ENCODE results near the gene RCL1.
"Not testable (repeated sequence)": the region's sequence is repeated elsewhere in the genome, so short reads cannot be mapped to it uniquely, and the experiment has no call there.

The RCL1 gene

GRCh38 chr9:4792572-4793458, at the start of gene RCL1:
RCL1 (plus strand) TSS chr9:4792944; CDS start chr9:4793092, 148 bp downstream.
- Histone ChIP-seq H3K9me3 (ENCODE audit: insufficient read depth, low read length) (peaks cover 11% of the 10 kb centered on the region; the same call in 1 of the 2 replicates), H3K4me3 (ENCODE audit: insufficient read length, low read depth) (peak within 1 kb of the TSS; percentile 93), H3K9ac (ENCODE audit: insufficient read length, low read depth) (peak within 1 kb of the TSS; percentile 95), H3K27me3 (ENCODE audit: insufficient read depth, insufficient read length) (peaks cover 4% of the 10 kb centered on the region), H3K4me1 (ENCODE audit: insufficient read depth, insufficient read length) (peaks cover 3% of the 10 kb centered on the region), H3K36me3 (ENCODE audit: insufficient read depth, insufficient read length, low read length) (peaks cover 4% of the 10 kb centered on the region)
- peak; percentile 95 for DNase-seq (ENCODE audit: low read depth, low spot score)
- TF ChIP-seq ZNF274 (IDR thresholded peaks at IDR 0.05; ENCODE audit: low read depth, low read length) = no peak
- TF ChIP-seq YY1 (IDR thresholded peaks at IDR 0.05; ENCODE audit: insufficient read depth, insufficient read length) = no peak
- no peak for TF ChIP-seq SUZ12 (IDR thresholded peaks at IDR 0.05; ENCODE audit: extremely low read depth, insufficient read depth, insufficient read length)

- Histone ChIP-seq H3K36me3 (ENCODE audit: insufficient read depth, insufficient read length, low read length) (no peaks in the 10 kb centered on the region), H3K4me3 (ENCODE audit: insufficient read length, low read depth) (no peak overlapping the region), H3K9me3 (ENCODE audit: insufficient read depth, low read length) (no peaks in the 10 kb centered on the region), H3K4me1 (ENCODE audit: insufficient read depth, insufficient read length) (peaks cover 7% of the 10 kb centered on the region), H3K27me3 (ENCODE audit: insufficient read depth, insufficient read length) (no peaks in the 10 kb centered on the region), H3K9ac (ENCODE audit: insufficient read length, low read depth) (no peak overlapping the region)
- TF ChIP-seq YY1 (IDR thresholded peaks at IDR 0.05; ENCODE audit: insufficient read depth, insufficient read length) (no peak), ZNF274 (IDR thresholded peaks at IDR 0.05; ENCODE audit: low read depth, low read length) (no peak), SUZ12 (IDR thresholded peaks at IDR 0.05; ENCODE audit: extremely low read depth, insufficient read depth, insufficient read length) (no peak)
- DNase-seq (ENCODE audit: low read depth, low spot score) = no peak
Observed at GRCh38 chr9:4743131-4743875, 49.4 kb upstream of the RCL1 start.

- TF ChIP-seq SUZ12 (IDR thresholded peaks at IDR 0.05; ENCODE audit: extremely low read depth, insufficient read depth, insufficient read length) = no peak
- no peak for TF ChIP-seq YY1 (IDR thresholded peaks at IDR 0.05; ENCODE audit: insufficient read depth, insufficient read length)
- no peaks in the 10 kb centered on the region for H3K27me3 ChIP-seq (ENCODE audit: insufficient read depth, insufficient read length)
- no peaks in the 10 kb centered on the region for H3K4me1 ChIP-seq (ENCODE audit: insufficient read depth, insufficient read length)
- no peaks in the 10 kb centered on the region; the same call in 1 of the 2 replicates for H3K9me3 ChIP-seq (ENCODE audit: insufficient read depth, low read length)
- H3K9ac ChIP-seq (ENCODE audit: insufficient read length, low read depth) = no peak overlapping the region
- H3K36me3 ChIP-seq (ENCODE audit: insufficient read depth, insufficient read length, low read length) = no peaks in the 10 kb centered on the region
- no peak overlapping the region for H3K4me3 ChIP-seq (ENCODE audit: insufficient read length, low read depth)
- no peak for DNase-seq (ENCODE audit: low read depth, low spot score)
Observed at GRCh38 chr9:4746278-4747030, 46.3 kb upstream of the RCL1 start.

GRCh38 chr9:4748612-4749011, 44.1 kb upstream of the RCL1 start:
- no peak for TF ChIP-seq SUZ12 (IDR thresholded peaks at IDR 0.05; ENCODE audit: extremely low read depth, insufficient read depth, insufficient read length)
- TF ChIP-seq YY1 (IDR thresholded peaks at IDR 0.05; ENCODE audit: insufficient read depth, insufficient read length) = no peak
- no peak for TF ChIP-seq ZNF274 (IDR thresholded peaks at IDR 0.05; ENCODE audit: low read depth, low read length)
- H3K4me1 ChIP-seq (ENCODE audit: insufficient read depth, insufficient read length) = no peaks in the 10 kb centered on the region
- no peaks in the 10 kb centered on the region for H3K36me3 ChIP-seq (ENCODE audit: insufficient read depth, insufficient read length, low read length)
- no peak for DNase-seq (ENCODE audit: low read depth, low spot score)
- H3K9ac ChIP-seq (ENCODE audit: insufficient read length, low read depth) = no peak overlapping the region
- H3K4me3 ChIP-seq (ENCODE audit: insufficient read length, low read depth) = no peak overlapping the region
- no peaks in the 10 kb centered on the region; the same call in 1 of the 2 replicates for H3K9me3 ChIP-seq (ENCODE audit: insufficient read depth, low read length)
- no peaks in the 10 kb centered on the region for H3K27me3 ChIP-seq (ENCODE audit: insufficient read depth, insufficient read length)

GRCh38 chr9:4750023-4750673, 42.6 kb upstream of the RCL1 start:
- TF ChIP-seq ZNF274 (IDR thresholded peaks at IDR 0.05; ENCODE audit: low read depth, low read length) (no peak), YY1 (IDR thresholded peaks at IDR 0.05; ENCODE audit: insufficient read depth, insufficient read length) (no peak), SUZ12 (IDR thresholded peaks at IDR 0.05; ENCODE audit: extremely low read depth, insufficient read depth, insufficient read length) (no peak)
- no peak for DNase-seq (ENCODE audit: low read depth, low spot score)
- no peaks in the 10 kb centered on the region for H3K36me3 ChIP-seq (ENCODE audit: insufficient read depth, insufficient read length, low read length)

GRCh38 chr9:4754530-4754929, 38.2 kb upstream of the RCL1 start:
- H3K4me3 ChIP-seq (ENCODE audit: insufficient read length, low read depth); H3K27me3 ChIP-seq (ENCODE audit: insufficient read depth, insufficient read length); H3K36me3 ChIP-seq (ENCODE audit: insufficient read depth, insufficient read length, low read length); DNase-seq (ENCODE audit: low read depth, low spot score); H3K9ac ChIP-seq (ENCODE audit: insufficient read length, low read depth); H3K9me3 ChIP-seq (ENCODE audit: insufficient read depth, low read length); H3K4me1 ChIP-seq (ENCODE audit: insufficient read depth, insufficient read length): not testable (repeated sequence)

More at GRCh38 chr9:4750023-4750673, 42.6 kb upstream of the RCL1 start:
- no peaks in the 10 kb centered on the region for H3K4me1 ChIP-seq (ENCODE audit: insufficient read depth, insufficient read length)
- H3K4me3 ChIP-seq (ENCODE audit: insufficient read length, low read depth) = no peak overlapping the region
- H3K9me3 ChIP-seq (ENCODE audit: insufficient read depth, low read length) = no peaks in the 10 kb centered on the region; the same call in 1 of the 2 replicates
- no peak overlapping the region for H3K9ac ChIP-seq (ENCODE audit: insufficient read length, low read depth)
- no peaks in the 10 kb centered on the region for H3K27me3 ChIP-seq (ENCODE audit: insufficient read depth, insufficient read length)

Measured in NT2/D1 (cell line).